Dedifferentiated amniotic fluid mesenchymal stem cell (primary cell): ENCODE results near the gene OTUD7B.

Source experiments
- DNase-seq: peaks from one replicate; pipeline ENCODE4 v3.0.0-alpha.2; 2016; ENCODE audit errors: extremely low spot score

The OTUD7B gene

GRCh38 chr1:149916193-149916897 is 94.2 kb downstream of the OTUD7B start:
- DNase-seq, result no peak

DNA sequence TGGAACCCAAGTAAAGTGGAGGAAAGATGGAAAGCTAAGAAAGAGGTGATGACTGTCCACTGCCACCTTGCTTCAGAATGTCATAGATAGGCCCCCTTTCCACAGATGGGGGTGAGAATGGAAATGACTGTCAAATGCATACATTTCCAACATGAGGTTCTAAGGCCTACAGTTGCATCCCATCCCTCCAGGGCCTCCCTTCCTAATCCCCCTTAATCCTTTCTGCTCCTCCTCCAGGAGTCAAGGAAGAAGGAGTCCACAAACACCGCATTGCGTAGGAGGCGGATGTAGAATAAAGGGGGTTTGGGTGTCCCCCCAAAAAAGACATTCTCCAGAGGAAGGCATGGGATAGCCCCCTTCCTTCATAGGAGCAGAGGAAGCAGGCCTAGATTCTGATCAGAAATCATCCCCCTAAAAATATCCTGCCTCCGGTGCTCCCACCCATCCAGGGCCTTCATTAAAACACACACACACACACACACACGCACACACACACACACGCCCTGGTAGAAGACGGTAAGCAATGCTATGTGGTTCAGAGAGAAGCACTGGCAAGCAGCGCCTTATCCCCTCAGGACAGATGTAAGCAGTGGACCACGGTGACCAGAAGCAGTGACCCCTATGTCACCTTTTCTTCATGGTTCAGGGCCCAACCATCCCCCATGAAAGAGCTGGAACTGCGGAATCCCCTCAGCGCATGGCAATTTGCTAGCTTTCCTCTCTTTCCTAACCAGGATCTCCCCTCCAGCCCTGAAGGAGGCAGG is 94.9 kb downstream of the OTUD7B start:
- no peak for DNase-seq

GRCh38 chr1:149914545-149914944 is 96.0 kb downstream of the OTUD7B start:
- DNase-seq, result no peak

DNA sequence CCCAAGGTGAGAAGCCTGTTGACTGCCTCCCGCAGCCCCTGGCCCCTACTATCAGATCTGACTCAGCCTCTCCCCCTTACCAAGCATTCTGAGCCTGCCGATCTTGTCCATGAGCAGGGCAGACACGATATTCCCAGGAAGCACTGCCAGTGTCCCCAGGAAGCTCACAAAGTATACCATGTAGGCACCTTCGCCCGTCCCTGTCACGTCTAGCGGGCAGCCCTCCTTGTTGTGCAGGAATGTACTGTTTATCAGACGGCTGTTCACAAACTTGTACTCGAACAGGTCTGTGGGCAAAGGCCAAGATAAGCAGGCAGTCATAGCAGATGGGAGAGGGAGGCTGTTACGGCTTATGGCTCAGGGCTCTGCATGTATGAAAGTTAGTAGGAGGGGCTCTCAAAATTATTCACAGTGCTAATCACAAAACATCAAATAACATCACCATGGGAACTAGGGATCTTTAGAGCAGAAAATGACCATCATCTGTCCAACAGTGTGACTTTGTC is 103.9 kb downstream of the OTUD7B start:
- DNase-seq, result no peak

GRCh38 chr1:149903836-149904491 is 106.6 kb downstream of the OTUD7B start:
- DNase-seq, result no peak

GRCh38 chr1:149899460-149900284 is 110.9 kb downstream of the OTUD7B start, which contains the start of gene BOLA1:
Gene BOLA1, plus strand, starts transcription at chr1:149899568. Its CDS starts 492 bp downstream, at chr1:149900060.
- peak; percentile 90 for DNase-seq

DNA sequence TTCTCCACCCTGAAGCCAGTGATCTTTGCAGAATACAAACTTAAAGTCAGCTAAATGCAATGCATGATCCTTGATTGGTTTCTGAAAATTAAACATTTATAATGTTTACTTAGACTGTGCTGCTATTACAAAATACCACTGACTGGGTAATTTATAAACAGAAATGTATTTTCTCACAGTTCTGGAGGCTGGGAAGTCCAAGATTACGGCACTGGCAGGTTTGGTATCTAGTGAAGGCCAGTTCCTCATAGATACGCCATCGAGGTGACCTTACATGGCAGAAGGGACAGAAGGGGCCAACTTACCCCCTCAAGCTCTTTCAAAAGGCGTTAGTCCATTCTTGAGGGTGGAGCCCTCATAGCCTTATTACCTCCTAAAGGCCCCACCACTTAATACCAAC is 114.0 kb downstream of the OTUD7B start:
- no peak for DNase-seq

GRCh38 chr1:149888999-149889289 is 121.6 kb downstream of the OTUD7B start:
- DNase-seq, result peak; percentile 23

DNA sequence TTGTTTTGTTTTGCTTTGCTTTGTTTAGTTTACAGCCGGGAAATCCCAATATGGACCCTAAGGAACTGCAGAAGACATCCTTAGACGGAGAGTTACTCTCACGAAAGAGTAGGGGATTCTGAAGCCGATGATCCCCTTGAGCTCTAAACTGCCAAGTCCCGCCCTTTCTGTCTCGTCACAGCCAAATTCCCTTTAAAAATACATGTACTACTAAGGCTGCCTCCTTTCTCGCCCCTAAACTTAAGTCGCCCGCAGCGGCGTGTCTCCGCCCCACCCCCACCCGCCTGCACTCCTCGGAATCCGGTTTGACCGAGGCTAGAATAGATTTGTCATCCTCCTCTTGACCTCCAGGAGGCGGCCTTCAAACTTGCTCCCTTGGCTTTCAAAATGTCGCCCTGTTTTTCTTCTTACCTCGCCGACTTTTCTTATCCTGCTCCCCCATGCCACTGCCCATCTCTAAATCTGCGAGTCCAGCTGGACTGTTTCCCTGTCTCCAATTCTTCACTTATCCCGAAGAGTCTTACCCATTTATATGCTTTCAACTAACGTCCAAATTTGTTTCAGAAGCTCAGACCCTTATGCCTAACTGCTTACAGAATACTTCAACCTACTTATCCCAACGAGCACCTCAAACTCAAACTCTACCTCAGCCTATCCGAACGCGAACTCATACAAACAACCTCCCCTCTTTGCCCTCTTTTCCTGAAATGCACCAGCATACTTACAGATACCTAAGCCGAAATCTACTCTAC is 122.1 kb downstream of the OTUD7B start:
- peak; percentile 86 for DNase-seq
